ENCODE results near the gene IFIT2.
"Not testable (repeated sequence)": the region's sequence is repeated elsewhere in the genome, so short reads cannot be mapped to it uniquely, and the experiment has no call there.

Gene IFIT2

GRCh38 chr10:89301721-89302445, at the start of gene IFIT2:
Gene IFIT2 (plus strand): TSS chr10:89302046. CDS start chr10:89302124, 78 bp downstream.
- no peak for DNase-seq

GRCh38 chr10:89252225-89252585, 49.6 kb upstream of the IFIT2 start:
- no peak for DNase-seq

GRCh38 chr10:89255091-89255579, 46.7 kb upstream of the IFIT2 start:
- DNase-seq, result not testable (repeated sequence)

- DNase-seq, result no peak
Observed at GRCh38 chr10:89255793-89256192, 46.1 kb upstream of the IFIT2 start.

- DNase-seq, result no peak
Observed at GRCh38 chr10:89256340-89256739, 45.5 kb upstream of the IFIT2 start.

GRCh38 chr10:89256962-89257361, 44.9 kb upstream of the IFIT2 start:
- no peak for DNase-seq

- no peak for DNase-seq
Observed at GRCh38 chr10:89257581-89257980, 44.3 kb upstream of the IFIT2 start.

GRCh38 chr10:89258881-89259280, 43.0 kb upstream of the IFIT2 start:
- DNase-seq, result no peak

- DNase-seq, result no peak
Observed at GRCh38 chr10:89262086-89263051, 39.5 kb upstream of the IFIT2 start.

GRCh38 chr10:89263091-89263490, 38.8 kb upstream of the IFIT2 start:
- DNase-seq, result no peak

- DNase-seq, result no peak
Observed at GRCh38 chr10:89263531-89263930, 38.3 kb upstream of the IFIT2 start.

GRCh38 chr10:89266721-89267453, 35.0 kb upstream of the IFIT2 start:
- no peak for DNase-seq

GRCh38 chr10:89269433-89270152, 32.3 kb upstream of the IFIT2 start:
- no peak for DNase-seq

GRCh38 chr10:89270153-89270483, 31.7 kb upstream of the IFIT2 start:
- no peak for DNase-seq

GRCh38 chr10:89271532-89271931, 30.3 kb upstream of the IFIT2 start:
- DNase-seq, result no peak

GRCh38 chr10:89273680-89274079, 28.2 kb upstream of the IFIT2 start:
- DNase-seq, result no peak

- no peak for DNase-seq
Observed at GRCh38 chr10:89274928-89275327, 26.9 kb upstream of the IFIT2 start.

- no peak for DNase-seq
Observed at GRCh38 chr10:89275383-89275782, 26.5 kb upstream of the IFIT2 start.

- no peak for DNase-seq
Observed at GRCh38 chr10:89278034-89278535, 23.8 kb upstream of the IFIT2 start.

GRCh38 chr10:89278900-89279392, 22.9 kb upstream of the IFIT2 start:
- no peak for DNase-seq

GRCh38 chr10:89279421-89279869, 22.4 kb upstream of the IFIT2 start:
- DNase-seq, result no peak

- no peak for DNase-seq
Observed at GRCh38 chr10:89280508-89280907, 21.3 kb upstream of the IFIT2 start.
